GM12878 (cell line): ENCODE results near the gene SCN5A. TPM values are rescaled to one million over a fixed set of nuclear protein-coding genes. Genes with fewer than 3 reads are reported as not detected.

Experiments used
- ATAC-seq: fragments of 200-7000 bp; cut with Tn5 transposase; 3 replicates; pipeline ENCODE4 v1.9.1; 2020; ENCODE audit warnings: mild to moderate bottlenecking, moderate library complexity
- BruUV-seq: library from RNA; stranded (reverse); fragments of 400-500 nt; replicated peaks from 2 replicates; lab custom pipeline; 2021; lab: Mats Ljungman, UMichigan
- CTCF ChIA-PET: fragments of 300-600 bp; sonication (Branson Sonifier 250); formaldehyde crosslinking; extraction: SDS; loops from one replicate; lab custom pipeline; 2021; ENCODE audit warnings: inconsistent platforms; lab: Yijun Ruan, JAX
- POLR2A ChIA-PET: fragments of 350-600 bp; formaldehyde crosslinking; extraction: SDS; loops from one replicate; lab custom pipeline; 2021; ENCODE audit warnings: inconsistent platforms; lab: Charles Lee
- RAD21 ChIA-PET: fragments of 300-600 bp; sonication (Branson Sonifier 250); formaldehyde crosslinking; loops from one replicate; lab custom pipeline; 2023; ENCODE audit warnings: antibody characterized with exemption; ENCODE audit not compliant: unreplicated experiment; lab: Charles Lee
- SMC1A ChIA-PET: fragments of 300-600 bp; sonication (Branson Sonifier 250); formaldehyde crosslinking; loops from one replicate; lab custom pipeline; 2023; ENCODE audit not compliant: unreplicated experiment, uncharacterized antibody; lab: Charles Lee
- DNase-seq: peaks from one replicate; pipeline ENCODE4 v3.0.0-alpha.2; 2011; ENCODE audit warnings: low read depth, low spot score
- FAIRE-seq: peaks from 3 replicates; lab custom pipeline; 2011; peaks lifted over from hg19 to GRCh38; lab: Jason Lieb, UNC
- H2AFZ ChIP-seq: 2 replicates; pipeline ENCODE4 v1.6.0; 2011; ENCODE audit warnings: low read depth, low read length, control low read depth; ENCODE audit not compliant: control insufficient read depth
- H3K27ac ChIP-seq: 2 replicates; pipeline ENCODE4 v1.5.1; 2011; ENCODE audit warnings: control low read depth; ENCODE audit not compliant: control insufficient read depth, insufficient read depth
- H3K27me3 ChIP-seq, 2 experiments: replicated peaks in 1 of 2; 2 replicates each; pipeline versions ENCODE4 v1.6.0 to v1.6.1; 2011; ENCODE audit warnings: low read length in 1 of 2; ENCODE audit not compliant: control insufficient read depth in 2 of 2, insufficient read depth in 2 of 2
- H3K36me3 ChIP-seq, 2 experiments: 2 replicates each; pipeline ENCODE4 v1.5.1; 2011; ENCODE audit warnings: low read length in 1 of 2; ENCODE audit not compliant: control insufficient read depth in 2 of 2, insufficient read depth in 2 of 2
- H3K4me1 ChIP-seq: 2 replicates; pipeline ENCODE4 v1.6.1; 2011; ENCODE audit warnings: mild to moderate bottlenecking, low read length, moderate library complexity, mixed read lengths; ENCODE audit not compliant: control insufficient read depth, insufficient read depth
- H3K4me2 ChIP-seq: 2 replicates; pipeline ENCODE4 v1.6.0; 2011; ENCODE audit warnings: control low read depth; ENCODE audit not compliant: control insufficient read depth, insufficient read depth
- H3K4me3 ChIP-seq: fragments of 200-600 bp; sonication (generic); 2 replicates; pipeline ENCODE4 v1.5.1; 2016
- H3K79me2 ChIP-seq: 2 replicates; pipeline ENCODE4 v1.6.0; 2011; ENCODE audit warnings: low read length; ENCODE audit not compliant: control insufficient read depth, insufficient read depth
- H3K9ac ChIP-seq: 2 replicates; pipeline ENCODE4 v1.8.0; 2011; ENCODE audit warnings: low read length, control low read depth, mixed read lengths; ENCODE audit not compliant: control insufficient read depth, insufficient read depth
- H3K9me3 ChIP-seq: replicated peaks from 3 replicates; pipeline ENCODE4 v1.5.1; 2011; ENCODE audit warnings: mild to moderate bottlenecking, low read length; ENCODE audit not compliant: control insufficient read depth, insufficient read depth
- H4K20me1 ChIP-seq: 2 replicates; pipeline ENCODE4 v1.6.0; 2011; ENCODE audit not compliant: control insufficient read depth, insufficient read depth
- ASH2L ChIP-seq: fragments of 300-600, 200-600 bp; sonication (generic); IDR thresholded peaks from 2 replicates; pipeline ENCODE4 v1.6.1; 2017; ENCODE audit warnings: low read depth, mild to moderate bottlenecking, borderline replicate concordance
- CBFB ChIP-seq: IDR thresholded peaks from 2 replicates; pipeline ENCODE4 v1.6.1; 2016; ENCODE audit warnings: antibody characterized with exemption, low read depth
- CHD4 ChIP-seq: fragments of 200-600 bp; sonication (generic); IDR thresholded peaks from 2 replicates; pipeline ENCODE4 v1.6.1; 2016; ENCODE audit warnings: mild to moderate bottlenecking
- EGR1 ChIP-seq, 2 experiments: IDR thresholded peaks; 1 replicate in 1 of 2; 2 replicates in 1 of 2; pipeline ENCODE4 v1.6.1; 2011 to 2012; ENCODE audit warnings: low read depth in 2 of 2, low read length in 2 of 2, borderline replicate concordance in 1 of 2, mild to moderate bottlenecking in 1 of 2, moderate library complexity in 1 of 2
- FOXM1 ChIP-seq: IDR thresholded peaks from 2 replicates; pipeline ENCODE4 v1.6.1; 2012; ENCODE audit warnings: low read depth, mild to moderate bottlenecking, inconsistent platforms, low read length, moderate library complexity
- HCFC1 ChIP-seq: fragments of 150-350 bp; IDR thresholded peaks from 2 replicates; pipeline ENCODE4 v1.6.1; 2014; ENCODE audit warnings: low read length
- MTA3 ChIP-seq: IDR thresholded peaks from 2 replicates; pipeline ENCODE4 v1.6.1; 2012; ENCODE audit warnings: low read length, inconsistent platforms, borderline replicate concordance
- MYB ChIP-seq: fragments of 150-350 bp; IDR thresholded peaks from 2 replicates; pipeline ENCODE4 v1.6.1; 2014; ENCODE audit warnings: mild to moderate bottlenecking, low read depth, low read length, borderline replicate concordance
- NFYA ChIP-seq: IDR thresholded peaks from 2 replicates; pipeline ENCODE4 v1.6.1; 2011; ENCODE audit warnings: low read depth, mild to moderate bottlenecking, low read length, improper control_type of control experiment, borderline replicate concordance
- RB1 ChIP-seq: fragments of 450-650 bp; formaldehyde crosslinking; IDR thresholded peaks from 2 replicates; pipeline ENCODE4 v1.6.1; 2017; ENCODE audit warnings: mild to moderate bottlenecking, borderline replicate concordance
- SP1 ChIP-seq: IDR thresholded peaks from one replicate; pipeline ENCODE4 v1.6.1; 2011; ENCODE audit warnings: low read depth, low read length
- WRNIP1 ChIP-seq: IDR thresholded peaks from 2 replicates; pipeline ENCODE4 v1.6.1; 2011; ENCODE audit warnings: low read depth, low read length, improper control_type of control experiment, borderline replicate concordance
- WGBS: methylation state at CpG from one replicate; pipeline ENCODE4 v1.1.6; 2016; ENCODE audit warnings: low lambda C conversion rate; ENCODE audit not compliant: insufficient replicate concordance, insufficient coverage; ENCODE audit errors: missing lambda C conversion rate; 5-methylcytosine and 5-hydroxymethylcytosine counted together
- in situ Hi-C: fragments of 300-500 bp; cut with MboI; formaldehyde crosslinking; loops from 9 replicates; pipeline ENCODE4 v1.14.3; 2018; ENCODE audit warnings: mixed read lengths
- intact Hi-C: fragments of 100-400 bp; cut with micrococcal nuclease; formaldehyde crosslinking; loops from one replicate; pipeline ENCODE4 v1.14.2; 2022; ENCODE audit not compliant: unreplicated experiment
- polyA plus RNA-seq, 11 experiments: library from polyadenylated mRNA; depleted of rRNA in 4 of 11; unstranded in 6 of 11; stranded (reverse) in 5 of 11; fragments of >200 nt; fragmentation: Nextera tagmentation in 4 of 11; fragmentation: Illumina TruSeq in 1 of 11; extraction: Ambion mirVana in 4 of 11; extraction: Trizol in 1 of 11; gene quantifications; 1 replicate in 1 of 11; 2 replicates in 10 of 11; pipeline versions ENCODE4 v1.2.1 to v1.2.3, GENCODE V29; 2011 to 2016; ENCODE audit warnings: inconsistent platforms in 2 of 11, missing spikeins in 2 of 11, low read depth in 1 of 11
- total RNA-seq, 4 experiments: library from RNA; depleted of rRNA in 3 of 4; stranded (reverse); fragments of >200 nt in 3 of 4; fragmentation: Illumina TruSeq in 1 of 4; extraction: Trizol in 1 of 4; gene quantifications; 2 replicates each; pipeline versions ENCODE4 v1.2.1 to v1.2.3, GENCODE V29; 2013 to 2021
- TF ChIP-seq, protein P1 (sequence below): fragments of 450-650 bp; IDR thresholded peaks from 2 replicates; pipeline ENCODE4 v1.6.1; 2017; ENCODE audit warnings: mild to moderate bottlenecking, moderate library complexity

Gene SCN5A
- total and polyA plus RNA-seq, 10 of the 15 experiments (the other 5 are each of a cell fraction or from before 2014, with no cell fraction given), result not detected

DNA sequence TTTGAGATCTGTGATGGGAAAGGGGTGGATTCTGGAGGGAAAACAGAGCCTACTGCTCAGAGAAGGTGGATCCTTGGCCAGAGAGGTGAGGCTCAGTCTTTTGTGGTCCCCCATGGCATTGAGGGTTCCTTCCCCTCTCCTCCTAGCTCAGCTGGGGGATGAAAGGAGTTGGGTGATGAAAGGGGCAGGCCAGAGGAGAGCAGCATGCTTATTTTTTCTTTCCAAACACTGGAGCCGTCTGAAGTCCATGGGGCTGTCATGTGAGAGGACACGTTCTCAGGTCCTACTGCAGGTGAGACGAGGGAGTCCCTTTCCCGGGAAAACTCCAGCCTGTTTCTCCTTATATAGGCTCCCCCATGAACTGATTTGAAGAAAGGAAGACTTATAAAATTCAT lies 71.4 kb downstream of the SCN5A start:
- SMC1A ChIA-PET, result no interaction called here
- CTCF ChIA-PET, result interaction anchor here (1.1 to 1.6 kb wide), 2 partner anchors 57 to 422 kb away, joined by 4 to 5 read pairs; no protein-coding TSS in a partner anchor
- Histone ChIP-seq H3K4me3 (no peak overlapping the region), H3K4me1 (peaks cover 17% of the 10 kb centered on the region), H3K36me3 (no peaks in the 10 kb centered on the region), H3K4me2 (no peak overlapping the region), H3K9ac (no peak overlapping the region), H3K27ac (no peak overlapping the region), H3K27me3 (no peaks in the 10 kb centered on the region; a peak in 1 of 4 replicates), H4K20me1 (no peaks in the 10 kb centered on the region), H2AFZ (no peak overlapping the region), H3K9me3 (no peaks in the 10 kb centered on the region; the same call in 2 of the 3 replicates), H3K79me2 (no peaks in the 10 kb centered on the region)
- DNase-seq (no peak), ATAC-seq (no peak), FAIRE-seq (no peak)
- in situ Hi-C loops (no loop called here), intact Hi-C loops (no loop called here)
- BruUV-seq, result no TSS peak
- RAD21 ChIA-PET, result no interaction called here
- TF ChIP-seq EGR1 (IDR thresholded peaks at IDR 0.05; ENCODE audit: borderline replicate concordance in 1 of 2, low read depth in 2 of 2, low read length in 2 of 2), result no peak
- no peak for TF ChIP-seq HCFC1
- POLR2A ChIA-PET, result no interaction called here
- 46% methylated on average over 4 of the region's 4 CpGs for WGBS

DNA sequence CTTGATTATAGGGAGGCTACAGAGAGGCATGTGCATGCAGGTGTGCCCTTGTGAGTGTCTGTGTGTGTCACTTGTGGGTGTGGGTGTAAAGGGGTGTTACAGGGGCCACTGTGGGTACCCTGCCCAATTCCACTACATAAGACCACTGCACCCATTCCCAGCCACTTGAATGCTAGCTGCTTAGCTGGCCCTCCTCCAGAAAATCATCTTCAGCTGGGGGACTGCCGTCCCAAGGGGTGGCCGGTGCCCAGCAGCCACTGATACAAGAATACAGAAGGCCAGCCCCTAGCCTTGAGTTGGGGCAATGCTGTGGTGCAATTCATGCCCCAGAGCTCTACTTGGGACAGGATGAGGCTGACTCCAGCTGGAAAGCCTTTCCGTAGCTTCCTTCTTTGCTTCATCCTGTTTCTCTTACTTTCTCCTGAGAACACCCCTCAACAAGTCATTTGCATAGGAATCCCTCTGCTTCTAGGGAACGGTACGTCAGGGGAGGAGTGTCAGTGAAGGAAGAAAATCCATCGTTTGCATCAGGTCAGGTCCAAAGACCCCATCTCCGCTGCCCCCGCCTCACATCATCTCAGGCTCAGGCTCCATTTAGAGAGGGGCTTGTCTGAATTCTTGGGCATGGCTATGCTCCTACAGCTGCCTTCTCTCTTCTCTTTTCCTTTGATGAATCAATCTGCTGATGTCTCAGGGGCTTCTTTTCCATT lies 72.0 kb downstream of the SCN5A start:
- BruUV-seq, result no TSS peak
- ATAC-seq, result no peak
- CTCF ChIA-PET, result interaction anchor here (1.1 to 1.6 kb wide), 2 partner anchors 56 to 422 kb away, joined by 4 to 5 read pairs; no protein-coding TSS in a partner anchor
- no peak for TF ChIP-seq RB1
- TF ChIP-seq MYB, result no peak
- TF ChIP-seq MTA3, result no peak
- no peak for TF ChIP-seq ASH2L
- TF ChIP-seq CHD4, result no peak
- no peak for TF ChIP-seq CBFB
- TF ChIP-seq NFYA, result no peak
- no peak for TF ChIP-seq FOXM1
- no peak for TF ChIP-seq WRNIP1
- TF ChIP-seq, protein P1, sequence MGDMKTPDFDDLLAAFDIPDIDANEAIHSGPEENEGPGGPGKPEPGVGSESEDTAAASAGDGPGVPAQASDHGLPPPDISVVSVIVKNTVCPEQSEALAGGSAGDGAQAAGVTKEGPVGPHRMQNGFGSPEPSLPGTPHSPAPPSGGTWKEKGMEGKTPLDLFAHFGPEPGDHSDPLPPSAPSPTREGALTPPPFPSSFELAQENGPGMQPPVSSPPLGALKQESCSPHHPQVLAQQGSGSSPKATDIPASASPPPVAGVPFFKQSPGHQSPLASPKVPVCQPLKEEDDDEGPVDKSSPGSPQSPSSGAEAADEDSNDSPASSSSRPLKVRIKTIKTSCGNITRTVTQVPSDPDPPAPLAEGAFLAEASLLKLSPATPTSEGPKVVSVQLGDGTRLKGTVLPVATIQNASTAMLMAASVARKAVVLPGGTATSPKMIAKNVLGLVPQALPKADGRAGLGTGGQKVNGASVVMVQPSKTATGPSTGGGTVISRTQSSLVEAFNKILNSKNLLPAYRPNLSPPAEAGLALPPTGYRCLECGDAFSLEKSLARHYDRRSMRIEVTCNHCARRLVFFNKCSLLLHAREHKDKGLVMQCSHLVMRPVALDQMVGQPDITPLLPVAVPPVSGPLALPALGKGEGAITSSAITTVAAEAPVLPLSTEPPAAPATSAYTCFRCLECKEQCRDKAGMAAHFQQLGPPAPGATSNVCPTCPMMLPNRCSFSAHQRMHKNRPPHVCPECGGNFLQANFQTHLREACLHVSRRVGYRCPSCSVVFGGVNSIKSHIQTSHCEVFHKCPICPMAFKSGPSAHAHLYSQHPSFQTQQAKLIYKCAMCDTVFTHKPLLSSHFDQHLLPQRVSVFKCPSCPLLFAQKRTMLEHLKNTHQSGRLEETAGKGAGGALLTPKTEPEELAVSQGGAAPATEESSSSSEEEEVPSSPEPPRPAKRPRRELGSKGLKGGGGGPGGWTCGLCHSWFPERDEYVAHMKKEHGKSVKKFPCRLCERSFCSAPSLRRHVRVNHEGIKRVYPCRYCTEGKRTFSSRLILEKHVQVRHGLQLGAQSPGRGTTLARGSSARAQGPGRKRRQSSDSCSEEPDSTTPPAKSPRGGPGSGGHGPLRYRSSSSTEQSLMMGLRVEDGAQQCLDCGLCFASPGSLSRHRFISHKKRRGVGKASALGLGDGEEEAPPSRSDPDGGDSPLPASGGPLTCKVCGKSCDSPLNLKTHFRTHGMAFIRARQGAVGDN, result no peak
- no peak for TF ChIP-seq SP1

More for the DNA sequence above, 72.0 kb downstream of the SCN5A start:
- Histone ChIP-seq H3K79me2 (no peaks in the 10 kb centered on the region), H3K27ac (no peak overlapping the region), H3K4me2 (no peak overlapping the region), H3K9me3 (no peaks in the 10 kb centered on the region; the same call in 2 of the 3 replicates), H3K9ac (no peak overlapping the region), H3K4me3 (no peak overlapping the region), H4K20me1 (no peaks in the 10 kb centered on the region), H2AFZ (no peak overlapping the region), H3K4me1 (peaks cover 17% of the 10 kb centered on the region), H3K36me3 (no peaks in the 10 kb centered on the region), H3K27me3 (no peaks in the 10 kb centered on the region; a peak in 1 of 4 replicates)
- ChIA-PET RAD21 (no interaction called here), SMC1A (no interaction called here), POLR2A (no interaction called here)
- no peak for FAIRE-seq
- in situ Hi-C loops, result no loop called here
- intact Hi-C loops, result no loop called here
- DNase-seq, result no peak
- WGBS, result 28% methylated on average over 8 of the region's 8 CpGs
